ENCODE results near the gene PTPRA. TPM values are rescaled to one million over a fixed set of nuclear protein-coding genes. Genes with fewer than 3 reads are reported as not detected.
"Not testable (repeated sequence)": the region's sequence is repeated elsewhere in the genome, so short reads cannot be mapped to it uniquely, and the experiment has no call there.

Gene PTPRA
- total RNA-seq, 1 donor from 2014 or later = 92.0 TPM

GRCh38 chr20:3046677-3047462, 173.6 kb downstream of the PTPRA start:
- intact Hi-C loops (cut with micrococcal nuclease) = loop anchor here (5.0 kb wide), 1 partner anchor 110 kb away; the partner anchor contains the start of genes FASTKD5 and UBOX5
- Mint-ChIP-seq H3K4me3 (ENCODE audit: low read depth) (peak overlapping the region; percentile 86), H3K9me3 (no peaks in the 10 kb centered on the region), H3K27me3 (ENCODE audit: low read depth) (no peaks in the 10 kb centered on the region), H3K27ac (peak overlapping the region; percentile 69), H3K36me3 (ENCODE audit: low read depth) (peaks cover 53% of the 10 kb centered on the region), H3K4me1 (ENCODE audit: low read depth) (peaks cover 13% of the 10 kb centered on the region)
- no peak for DNase-seq (ENCODE audit: low spot score)

- DNase-seq (ENCODE audit: low spot score) = no peak
- no peaks in the 10 kb centered on the region for H3K27me3 Mint-ChIP-seq (ENCODE audit: low read depth)
- H3K36me3 Mint-ChIP-seq (ENCODE audit: low read depth) = peaks cover 45% of the 10 kb centered on the region
- peak overlapping the region; percentile 86 for H3K4me3 Mint-ChIP-seq (ENCODE audit: low read depth)
- intact Hi-C loops (cut with micrococcal nuclease) = loop anchor here (5.0 kb wide), 1 partner anchor 110 kb away; the partner anchor contains the start of genes FASTKD5 and UBOX5
- peak overlapping the region; percentile 33 for H3K27ac Mint-ChIP-seq
- H3K9me3 Mint-ChIP-seq = no peaks in the 10 kb centered on the region
- peaks cover 13% of the 10 kb centered on the region for H3K4me1 Mint-ChIP-seq (ENCODE audit: low read depth)
Measured at GRCh38 chr20:3047486-3048419, 174.5 kb downstream of the PTPRA start.

- no peak for DNase-seq (ENCODE audit: low spot score)
- no peaks in the 10 kb centered on the region for H3K27me3 Mint-ChIP-seq (ENCODE audit: low read depth)
- peaks cover 8% of the 10 kb centered on the region for H3K4me1 Mint-ChIP-seq (ENCODE audit: low read depth)
- H3K27ac Mint-ChIP-seq = no peak overlapping the region
- no peak overlapping the region for H3K4me3 Mint-ChIP-seq (ENCODE audit: low read depth)
- no peaks in the 10 kb centered on the region for H3K9me3 Mint-ChIP-seq
- H3K36me3 Mint-ChIP-seq (ENCODE audit: low read depth) = peaks cover 40% of the 10 kb centered on the region
- intact Hi-C loops (cut with micrococcal nuclease) = loop anchor here (10.0 kb wide), 1 partner anchor 263 kb away; no protein-coding TSS in a partner anchor
Measured at GRCh38 chr20:3051385-3052019, 178.2 kb downstream of the PTPRA start.

- Mint-ChIP-seq H3K36me3 (ENCODE audit: low read depth) (no peaks in the 10 kb centered on the region), H3K4me3 (ENCODE audit: low read depth) (no peak overlapping the region), H3K9me3 (no peaks in the 10 kb centered on the region), H3K27me3 (ENCODE audit: low read depth) (peaks cover 1% of the 10 kb centered on the region), H3K4me1 (ENCODE audit: low read depth) (peaks cover 1% of the 10 kb centered on the region), H3K27ac (no peak overlapping the region)
- DNase-seq (ENCODE audit: low spot score) = no peak
- intact Hi-C loops (cut with micrococcal nuclease) = loop anchor here (10.0 kb wide), 1 partner anchor 255 kb away; no protein-coding TSS in a partner anchor
Measured at GRCh38 chr20:3059489-3059888, 186.2 kb downstream of the PTPRA start.

GRCh38 chr20:3064119-3064518, 190.8 kb downstream of the PTPRA start:
- H3K27ac Mint-ChIP-seq; H3K36me3 Mint-ChIP-seq (ENCODE audit: low read depth); H3K4me1 Mint-ChIP-seq (ENCODE audit: low read depth); intact Hi-C loops (cut with micrococcal nuclease); DNase-seq (ENCODE audit: low spot score); H3K27me3 Mint-ChIP-seq (ENCODE audit: low read depth); H3K4me3 Mint-ChIP-seq (ENCODE audit: low read depth); H3K9me3 Mint-ChIP-seq: not testable (repeated sequence)

- H3K4me3 Mint-ChIP-seq (ENCODE audit: low read depth) = no peak overlapping the region
- H3K4me1 Mint-ChIP-seq (ENCODE audit: low read depth) = peaks cover 10% of the 10 kb centered on the region
- no peak for DNase-seq (ENCODE audit: low spot score)
- H3K9me3 Mint-ChIP-seq = no peaks in the 10 kb centered on the region
- peaks cover 8% of the 10 kb centered on the region for H3K27me3 Mint-ChIP-seq (ENCODE audit: low read depth)
- intact Hi-C loops (cut with micrococcal nuclease) = no loop called here
- H3K36me3 Mint-ChIP-seq (ENCODE audit: low read depth) = peaks cover 4% of the 10 kb centered on the region
- no peak overlapping the region for H3K27ac Mint-ChIP-seq
Measured at GRCh38 chr20:3067139-3068014, 194.1 kb downstream of the PTPRA start.

- H3K27ac Mint-ChIP-seq = no peak overlapping the region
- H3K27me3 Mint-ChIP-seq (ENCODE audit: low read depth) = peaks cover 9% of the 10 kb centered on the region
- H3K9me3 Mint-ChIP-seq = no peaks in the 10 kb centered on the region
- no peak for DNase-seq (ENCODE audit: low spot score)
- intact Hi-C loops (cut with micrococcal nuclease) = no loop called here
- H3K36me3 Mint-ChIP-seq (ENCODE audit: low read depth) = peaks cover 4% of the 10 kb centered on the region
- peaks cover 13% of the 10 kb centered on the region for H3K4me1 Mint-ChIP-seq (ENCODE audit: low read depth)
- no peak overlapping the region for H3K4me3 Mint-ChIP-seq (ENCODE audit: low read depth)
Measured at GRCh38 chr20:3068075-3068474, 194.8 kb downstream of the PTPRA start.

GRCh38 chr20:3068986-3069900, 196.0 kb downstream of the PTPRA start:
- DNase-seq (ENCODE audit: low spot score) = no peak
- H3K9me3 Mint-ChIP-seq = no peaks in the 10 kb centered on the region
- intact Hi-C loops (cut with micrococcal nuclease) = no loop called here
- H3K4me3 Mint-ChIP-seq (ENCODE audit: low read depth) = no peak overlapping the region
- peaks cover 4% of the 10 kb centered on the region for H3K36me3 Mint-ChIP-seq (ENCODE audit: low read depth)
- peaks cover 13% of the 10 kb centered on the region for H3K4me1 Mint-ChIP-seq (ENCODE audit: low read depth)
- peaks cover 9% of the 10 kb centered on the region for H3K27me3 Mint-ChIP-seq (ENCODE audit: low read depth)
- H3K27ac Mint-ChIP-seq = no peak overlapping the region

GRCh38 chr20:3070725-3071124, 197.4 kb downstream of the PTPRA start:
- Mint-ChIP-seq H3K27me3 (ENCODE audit: low read depth) (peaks cover 11% of the 10 kb centered on the region), H3K9me3 (no peaks in the 10 kb centered on the region), H3K4me3 (ENCODE audit: low read depth) (peak overlapping the region; percentile 84), H3K36me3 (ENCODE audit: low read depth) (peaks cover 4% of the 10 kb centered on the region), H3K27ac (no peak overlapping the region), H3K4me1 (ENCODE audit: low read depth) (peaks cover 17% of the 10 kb centered on the region)
- intact Hi-C loops (cut with micrococcal nuclease) = no loop called here
- DNase-seq (ENCODE audit: low spot score) = no peak

GRCh38 chr20:3071266-3071609, 198.0 kb downstream of the PTPRA start:
- intact Hi-C loops (cut with micrococcal nuclease) = no loop called here
- peaks cover 11% of the 10 kb centered on the region for H3K27me3 Mint-ChIP-seq (ENCODE audit: low read depth)
- no peak for DNase-seq (ENCODE audit: low spot score)
- H3K27ac Mint-ChIP-seq = no peak overlapping the region
- no peaks in the 10 kb centered on the region for H3K9me3 Mint-ChIP-seq
- peak overlapping the region; percentile 84 for H3K4me3 Mint-ChIP-seq (ENCODE audit: low read depth)
- peaks cover 17% of the 10 kb centered on the region for H3K4me1 Mint-ChIP-seq (ENCODE audit: low read depth)
- H3K36me3 Mint-ChIP-seq (ENCODE audit: low read depth) = peaks cover 4% of the 10 kb centered on the region
